Activated CD4-positive, alpha-beta T cell treated with anti-CD3 and anti-CD28 coated beads, Interleukin-2, amount 10 ng/mL, durations not matched to agents 24 days and 14 days (primary cell): ENCODE data around the gene TMEM201. TPM values are rescaled to one million over a fixed set of nuclear protein-coding genes. Genes with fewer than 3 reads are reported as not detected.

Experiments used
- DNase-seq: peaks from one replicate; pipeline ENCODE4 v3.0.0; 2022
- H3K27ac Mint-ChIP-seq: one replicate; pipeline ENCODE4 v1.8.0; 2022; ENCODE audit warnings: mild to moderate bottlenecking, mixed read lengths
- H3K27me3 Mint-ChIP-seq: one replicate; pipeline ENCODE4 v1.8.0; 2022; ENCODE audit warnings: mixed read lengths
- H3K36me3 Mint-ChIP-seq: one replicate; pipeline ENCODE4 v1.8.0; 2022; ENCODE audit warnings: low read depth, mild to moderate bottlenecking, mixed read lengths
- H3K4me1 Mint-ChIP-seq: one replicate; pipeline ENCODE4 v1.8.0; 2021; ENCODE audit warnings: mixed read lengths
- H3K4me3 Mint-ChIP-seq: one replicate; pipeline ENCODE4 v1.8.0; 2022; ENCODE audit warnings: mild to moderate bottlenecking, moderate library complexity, mixed read lengths
- H3K9me3 Mint-ChIP-seq: one replicate; pipeline ENCODE4 v1.8.0; 2021; ENCODE audit warnings: mixed read lengths
- intact Hi-C: fragments of 100-400 bp; cut with micrococcal nuclease; formaldehyde crosslinking; loops from one replicate; pipeline ENCODE4 v1.15.1; 2023
- total RNA-seq: library from RNA; stranded (reverse); gene quantifications from 2 replicates; pipeline ENCODE4 v1.2.3, GENCODE V29; 2022

Gene TMEM201
- total RNA-seq, 1 donor from 2014 or later = 37.3 TPM

DNA sequence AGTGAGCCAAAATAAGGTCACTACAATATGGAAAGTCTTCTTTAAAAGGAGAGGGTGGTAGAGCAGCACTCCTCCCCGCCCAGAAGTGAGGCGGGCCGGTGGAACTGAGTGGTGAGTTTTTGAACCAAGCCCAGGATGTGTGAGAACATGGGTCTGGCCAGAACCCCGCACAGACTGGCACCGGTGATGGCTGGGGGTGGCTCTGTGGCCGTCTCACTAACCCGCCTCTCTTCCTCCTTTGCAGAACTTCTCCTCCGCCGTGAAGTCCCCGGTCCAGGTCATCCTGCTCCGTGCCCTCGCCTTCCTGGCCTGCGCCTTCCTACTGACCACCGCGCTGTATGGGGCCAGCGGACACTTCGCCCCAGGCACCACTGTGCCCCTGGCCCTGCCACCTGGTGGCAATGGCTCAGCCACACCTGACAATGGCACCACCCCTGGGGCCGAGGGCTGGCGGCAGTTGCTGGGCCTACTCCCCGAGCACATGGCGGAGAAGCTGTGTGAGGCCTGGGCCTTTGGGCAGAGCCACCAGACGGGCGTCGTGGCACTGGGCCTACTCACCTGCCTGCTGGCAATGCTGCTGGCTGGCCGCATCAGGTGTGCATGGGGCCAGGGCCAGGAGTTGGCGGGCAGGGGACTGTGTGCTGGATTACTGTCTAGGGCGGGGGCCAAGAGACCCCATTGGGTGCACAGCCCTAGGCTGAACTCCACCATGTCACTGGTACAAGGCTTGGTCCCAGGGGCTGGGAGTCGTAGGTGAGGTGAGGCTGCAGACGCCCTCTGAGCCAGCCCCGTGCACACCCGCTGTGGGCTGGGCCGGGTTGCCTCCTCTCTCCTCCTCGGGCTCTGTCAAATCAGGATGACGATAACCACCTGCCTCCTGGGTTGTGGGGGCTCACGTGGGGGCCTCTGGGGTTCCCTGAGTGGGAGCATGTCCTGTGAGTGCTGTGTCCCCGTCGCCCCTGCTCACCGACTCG lies 12.4 kb downstream of the TMEM201 start:
- intact Hi-C loops = no loop called here

GRCh38 chr1:9601942-9602793 lies 13.5 kb downstream of the TMEM201 start:
- no peaks in the 10 kb centered on the region for H3K4me1 Mint-ChIP-seq
- peaks cover 15% of the 10 kb centered on the region for H3K36me3 Mint-ChIP-seq
- DNase-seq = no peak
- no peaks in the 10 kb centered on the region for H3K27me3 Mint-ChIP-seq
- H3K27ac Mint-ChIP-seq = no peak overlapping the region
- intact Hi-C loops = no loop called here
- H3K4me3 Mint-ChIP-seq = no peak overlapping the region
- no peaks in the 10 kb centered on the region for H3K9me3 Mint-ChIP-seq

More for the DNA sequence above, 12.4 kb downstream of the TMEM201 start:
- H3K4me1 Mint-ChIP-seq = no peaks in the 10 kb centered on the region
- H3K4me3 Mint-ChIP-seq = no peak overlapping the region
- H3K27me3 Mint-ChIP-seq = no peaks in the 10 kb centered on the region
- peaks cover 15% of the 10 kb centered on the region for H3K36me3 Mint-ChIP-seq
- no peak overlapping the region for H3K27ac Mint-ChIP-seq
- H3K9me3 Mint-ChIP-seq = no peaks in the 10 kb centered on the region
- no peak for DNase-seq

GRCh38 chr1:9602794-9603167 lies 14.1 kb downstream of the TMEM201 start:
- intact Hi-C loops = no loop called here
- no peaks in the 10 kb centered on the region for H3K4me1 Mint-ChIP-seq
- no peak for DNase-seq
- H3K36me3 Mint-ChIP-seq = peaks cover 15% of the 10 kb centered on the region
- no peaks in the 10 kb centered on the region for H3K27me3 Mint-ChIP-seq
- no peaks in the 10 kb centered on the region for H3K9me3 Mint-ChIP-seq
- H3K27ac Mint-ChIP-seq = no peak overlapping the region
- H3K4me3 Mint-ChIP-seq = no peak overlapping the region

- Mint-ChIP-seq H3K4me3 (no peak overlapping the region), H3K9me3 (no peaks in the 10 kb centered on the region), H3K4me1 (no peaks in the 10 kb centered on the region), H3K27me3 (no peaks in the 10 kb centered on the region), H3K27ac (no peak overlapping the region), H3K36me3 (peaks cover 13% of the 10 kb centered on the region)
- DNase-seq = no peak
- intact Hi-C loops = no loop called here
These were observed 14.6 kb downstream of the TMEM201 start for GRCh38 chr1:9603307-9603706.

DNA sequence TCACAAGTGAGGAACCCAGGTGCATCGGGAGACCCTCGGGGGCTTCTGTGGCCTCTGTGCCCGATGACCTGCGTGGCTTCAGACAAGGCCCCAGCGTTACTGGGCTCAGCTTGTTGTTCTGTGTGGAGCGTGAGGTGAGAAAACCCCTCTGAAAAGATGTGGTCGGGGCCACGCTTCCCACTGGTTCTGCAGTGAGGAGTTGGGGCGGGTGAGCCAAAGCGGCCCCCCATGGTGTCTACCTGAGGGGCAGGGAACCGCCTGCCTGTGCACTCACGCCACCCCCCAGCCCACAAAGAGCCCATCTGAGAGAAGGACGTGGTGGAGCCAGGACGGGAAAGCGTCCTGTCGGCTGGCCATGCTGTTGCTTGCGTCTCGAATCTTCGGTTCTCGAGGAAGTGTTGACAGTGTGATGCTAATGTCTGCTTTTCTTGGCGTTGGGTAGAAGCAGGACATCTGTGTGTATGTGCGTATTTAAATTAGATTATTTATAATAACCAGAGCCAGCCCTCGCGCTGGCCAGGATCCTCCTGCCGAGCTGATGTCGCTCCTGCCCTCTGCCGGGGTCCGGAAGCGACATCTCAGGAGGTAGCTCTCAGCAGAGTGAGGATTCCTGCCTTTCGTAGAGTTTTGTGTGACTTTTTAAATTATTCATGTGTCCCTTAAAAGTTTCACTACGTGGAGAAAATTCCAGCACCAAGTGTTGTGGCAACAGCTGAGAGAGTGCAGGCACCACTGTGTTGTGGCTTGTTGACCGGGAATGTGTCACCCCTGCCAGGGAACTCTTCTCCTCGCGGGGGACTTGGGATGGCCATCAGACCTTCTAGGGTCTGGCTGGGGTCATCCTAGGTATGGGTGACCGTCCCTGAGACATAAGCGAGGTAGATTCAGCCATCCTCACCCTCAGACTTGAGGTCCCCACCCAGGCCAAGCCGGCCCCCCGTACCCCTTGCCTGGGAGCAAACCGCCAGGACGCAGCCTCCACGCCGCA lies 15.3 kb downstream of the TMEM201 start:
- H3K9me3 Mint-ChIP-seq = no peaks in the 10 kb centered on the region
- H3K36me3 Mint-ChIP-seq = peaks cover 13% of the 10 kb centered on the region
- H3K27ac Mint-ChIP-seq = no peak overlapping the region
- no peak for DNase-seq
- no peaks in the 10 kb centered on the region for H3K27me3 Mint-ChIP-seq
- no peak overlapping the region for H3K4me3 Mint-ChIP-seq
- intact Hi-C loops = no loop called here
- H3K4me1 Mint-ChIP-seq = no peaks in the 10 kb centered on the region

- H3K9me3 Mint-ChIP-seq = no peaks in the 10 kb centered on the region
- H3K36me3 Mint-ChIP-seq = peaks cover 8% of the 10 kb centered on the region
- H3K4me1 Mint-ChIP-seq = no peaks in the 10 kb centered on the region
- H3K27ac Mint-ChIP-seq = no peak overlapping the region
- DNase-seq = no peak
- no peak overlapping the region for H3K4me3 Mint-ChIP-seq
- intact Hi-C loops = no loop called here
- no peaks in the 10 kb centered on the region for H3K27me3 Mint-ChIP-seq
These were observed 16.1 kb downstream of the TMEM201 start for GRCh38 chr1:9604836-9605235.

DNA sequence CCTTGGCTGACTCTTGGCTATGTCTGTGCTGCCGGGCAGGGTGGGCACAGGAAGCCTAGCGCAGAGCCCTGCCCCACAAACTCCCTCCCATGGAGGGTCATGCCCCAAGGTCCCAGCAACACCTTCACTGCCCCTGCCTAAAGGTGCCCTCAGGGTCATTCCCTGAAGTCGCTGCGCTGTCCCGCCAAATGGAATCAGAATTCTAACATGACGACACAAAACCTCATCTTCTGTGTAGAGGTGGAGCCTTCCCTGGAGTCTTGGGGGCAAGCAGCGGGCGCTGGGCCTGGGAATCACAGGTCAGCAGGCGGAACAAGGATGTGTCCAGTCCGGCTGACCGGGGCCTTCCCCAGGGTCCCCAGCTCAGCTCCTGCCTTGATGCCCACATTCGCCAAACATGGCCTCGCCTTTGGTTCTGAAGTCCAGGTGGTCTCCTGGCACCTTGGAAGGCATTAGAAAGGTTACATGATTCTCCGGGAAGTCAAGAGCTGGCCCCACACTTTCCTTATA lies 17.3 kb downstream of the TMEM201 start:
- intact Hi-C loops = no loop called here
- no peak overlapping the region for H3K4me3 Mint-ChIP-seq

DNA sequence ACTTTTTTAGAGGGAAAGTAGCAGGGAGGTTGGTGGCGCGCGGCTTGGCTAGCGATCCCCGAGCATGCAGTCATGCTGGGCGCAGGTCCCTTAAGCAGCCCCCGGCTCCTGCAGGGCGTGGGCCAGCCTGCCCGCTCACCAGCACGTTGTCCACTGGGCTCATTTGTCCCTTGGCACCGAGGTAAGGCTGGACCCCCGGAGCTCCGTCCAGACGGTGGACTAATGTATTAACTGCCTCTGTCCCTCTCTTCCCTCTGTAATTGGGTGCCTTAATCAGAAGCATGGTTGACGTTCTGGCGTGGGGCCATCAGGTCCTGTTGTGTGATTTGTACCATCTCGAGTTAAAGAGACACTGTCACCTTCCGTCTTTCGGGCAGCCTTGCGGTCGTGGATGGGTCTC lies 17.7 kb downstream of the TMEM201 start:
- H3K4me3 Mint-ChIP-seq = no peak overlapping the region
- H3K27ac Mint-ChIP-seq = no peak overlapping the region
- H3K4me1 Mint-ChIP-seq = no peaks in the 10 kb centered on the region
- DNase-seq = no peak
- peaks cover 6% of the 10 kb centered on the region for H3K36me3 Mint-ChIP-seq
- intact Hi-C loops = no loop called here
- no peaks in the 10 kb centered on the region for H3K27me3 Mint-ChIP-seq
- H3K9me3 Mint-ChIP-seq = no peaks in the 10 kb centered on the region

More for the DNA sequence above, 17.3 kb downstream of the TMEM201 start:
- Mint-ChIP-seq H3K4me1 (no peaks in the 10 kb centered on the region), H3K9me3 (no peaks in the 10 kb centered on the region), H3K27ac (no peak overlapping the region), H3K27me3 (no peaks in the 10 kb centered on the region), H3K36me3 (peaks cover 5% of the 10 kb centered on the region)
- DNase-seq = no peak

GRCh38 chr1:9606948-9607347 lies 18.2 kb downstream of the TMEM201 start:
- no peaks in the 10 kb centered on the region for H3K9me3 Mint-ChIP-seq
- no peak overlapping the region for H3K27ac Mint-ChIP-seq
- peaks cover 7% of the 10 kb centered on the region for H3K36me3 Mint-ChIP-seq
- intact Hi-C loops = no loop called here
- DNase-seq = no peak
- no peaks in the 10 kb centered on the region for H3K27me3 Mint-ChIP-seq
- no peak overlapping the region for H3K4me3 Mint-ChIP-seq
- no peaks in the 10 kb centered on the region for H3K4me1 Mint-ChIP-seq

- no peaks in the 10 kb centered on the region for H3K4me1 Mint-ChIP-seq
- H3K27ac Mint-ChIP-seq = no peak overlapping the region
- intact Hi-C loops = no loop called here
- H3K36me3 Mint-ChIP-seq = peaks cover 9% of the 10 kb centered on the region
- no peaks in the 10 kb centered on the region for H3K9me3 Mint-ChIP-seq
- H3K27me3 Mint-ChIP-seq = no peaks in the 10 kb centered on the region
- no peak for DNase-seq
- H3K4me3 Mint-ChIP-seq = no peak overlapping the region
These were observed 18.6 kb downstream of the TMEM201 start for GRCh38 chr1:9607352-9607751.

GRCh38 chr1:9609998-9610397 lies 21.3 kb downstream of the TMEM201 start:
- Mint-ChIP-seq H3K4me1 (no peaks in the 10 kb centered on the region), H3K27me3 (no peaks in the 10 kb centered on the region)
- intact Hi-C loops = no loop called here

GRCh38 chr1:9610548-9610947 lies 21.8 kb downstream of the TMEM201 start:
- DNase-seq = no peak
- H3K27ac Mint-ChIP-seq = no peak overlapping the region
- peaks cover 5% of the 10 kb centered on the region for H3K36me3 Mint-ChIP-seq
- intact Hi-C loops = no loop called here
- no peaks in the 10 kb centered on the region for H3K27me3 Mint-ChIP-seq
- no peak overlapping the region for H3K4me3 Mint-ChIP-seq
- H3K4me1 Mint-ChIP-seq = no peaks in the 10 kb centered on the region
- no peaks in the 10 kb centered on the region for H3K9me3 Mint-ChIP-seq

More at GRCh38 chr1:9609998-9610397, 21.3 kb downstream of the TMEM201 start:
- Mint-ChIP-seq H3K36me3 (peaks cover 8% of the 10 kb centered on the region), H3K9me3 (no peaks in the 10 kb centered on the region), H3K4me3 (no peak overlapping the region), H3K27ac (no peak overlapping the region)
- no peak for DNase-seq

- Mint-ChIP-seq H3K27ac (no peak overlapping the region), H3K4me1 (no peaks in the 10 kb centered on the region), H3K4me3 (no peak overlapping the region), H3K36me3 (peaks cover 5% of the 10 kb centered on the region), H3K27me3 (no peaks in the 10 kb centered on the region), H3K9me3 (no peaks in the 10 kb centered on the region)
- no peak for DNase-seq
- intact Hi-C loops = no loop called here
These were observed 23.0 kb downstream of the TMEM201 start for GRCh38 chr1:9611716-9612115.
